ENCODE measurements around the gene IGBP1. TPM values are rescaled to one million over a fixed set of nuclear protein-coding genes. Genes with fewer than 3 reads are reported as not detected.

The IGBP1 gene
- 10 to 100 TPM; 37.5 to 53.3 (median 46.8) TPM for total RNA-seq

- Histone ChIP-seq H3K27me3 (peaks cover 0 to 6% of the 10 kb centered on the region in 2 donors), H3K4me3 (peak within 1 kb of the TSS; percentile 60 to 76 (median 66)), H3K36me3 (no peaks in the 10 kb centered on the region), H3K27ac (peak within 1 kb of the TSS; percentile 67 to 88 (median 82)), H3K4me1 (peaks cover 0 to 23% (median 4%) of the 10 kb centered on the region in 4 donors), H3K9me3 (no peaks in the 10 kb centered on the region)
- 1 to 23% methylated on average over 50 to 59 of the region's 59 CpGs for WGBS, 2 donors
- peak; percentile 47 to 62 for DNase-seq (ENCODE audit: low spot score in 2 of 2)
- no peak for TF ChIP-seq POLR2A (IDR thresholded peaks at IDR 0.05)
- peak in 1 of 2 donors; percentile 54 for TF ChIP-seq EP300 (IDR thresholded peaks at IDR 0.05)
- TF ChIP-seq CTCF (IDR thresholded peaks at IDR 0.05): peak; percentile 54 to 64 (median 59)
Measured at GRCh38 chrX:70133303-70134115, at the start of gene IGBP1. IGBP1 (plus strand) TSS chrX:70133447; CDS start chrX:70133948, 501 bp downstream.

DNA sequence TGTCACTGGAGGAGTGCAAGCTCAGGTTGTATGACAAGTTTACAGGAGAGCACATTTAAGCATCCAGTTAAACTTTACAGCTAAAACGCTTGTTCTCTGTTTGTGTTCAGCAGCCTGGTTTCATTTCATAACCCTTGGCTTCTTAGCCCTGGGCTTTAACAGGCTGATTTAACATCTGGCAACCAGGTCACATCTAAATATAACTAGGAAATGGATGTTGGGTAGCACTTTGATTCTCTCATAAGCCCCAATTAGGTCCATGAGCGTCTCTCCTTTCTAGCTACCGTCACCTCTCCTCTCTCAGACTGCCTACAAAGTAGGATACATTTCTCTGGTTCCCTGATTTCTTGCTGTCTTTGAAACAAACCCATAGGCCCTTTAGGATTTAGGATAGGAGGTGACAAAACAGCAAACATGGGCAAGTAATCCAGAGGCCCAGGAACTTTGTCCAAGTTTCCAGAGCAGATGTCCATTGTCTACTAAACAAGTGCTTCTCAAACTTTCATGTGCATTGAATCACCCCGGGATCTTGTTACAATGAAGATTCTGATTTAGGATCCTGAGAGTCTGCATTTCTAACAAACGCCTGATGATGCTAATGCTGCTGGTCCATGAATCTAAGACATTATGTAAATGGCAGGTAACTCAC lies 48.5 kb upstream of the IGBP1 start:
- WGBS, 2 donors: 74 to 75% methylated on average over 5 of the region's 5 CpGs
- TF ChIP-seq EP300 (IDR thresholded peaks at IDR 0.05) (no peak), POLR2A (IDR thresholded peaks at IDR 0.05) (no peak), CTCF (IDR thresholded peaks at IDR 0.05) (no peak)

GRCh38 chrX:70087857-70088630 lies 45.2 kb upstream of the IGBP1 start:
- Histone ChIP-seq H3K9me3 (no peaks in the 10 kb centered on the region), H3K4me1 (peaks cover 0 to 8% (median 0%) of the 10 kb centered on the region in 4 donors), H3K27ac (no peak overlapping the region), H3K27me3 (peaks cover 0 to 3% of the 10 kb centered on the region in 2 donors), H3K4me3 (no peak overlapping the region), H3K36me3 (no peaks in the 10 kb centered on the region)
- 45 to 47% methylated on average over 8 to 11 of the region's 11 CpGs for WGBS, 2 donors
- no peak for TF ChIP-seq POLR2A (IDR thresholded peaks at IDR 0.05)
- no peak for TF ChIP-seq CTCF (IDR thresholded peaks at IDR 0.05)
- TF ChIP-seq EP300 (IDR thresholded peaks at IDR 0.05): no peak
- peak in 1 of 2 donors; percentile 4 for DNase-seq (ENCODE audit: low spot score in 2 of 2)

More for the DNA sequence above, 48.5 kb upstream of the IGBP1 start:
- no peak overlapping the region for H3K27ac ChIP-seq
- peaks cover 0 to 8% (median 0%) of the 10 kb centered on the region in 4 donors for H3K4me1 ChIP-seq
- DNase-seq (ENCODE audit: low spot score in 2 of 2): no peak
- H3K4me3 ChIP-seq: no peak overlapping the region
- H3K27me3 ChIP-seq: peaks cover 0 to 15% of the 10 kb centered on the region in 2 donors
- no peaks in the 10 kb centered on the region for H3K36me3 ChIP-seq
- H3K9me3 ChIP-seq: no peaks in the 10 kb centered on the region

GRCh38 chrX:70088751-70089150 lies 44.5 kb upstream of the IGBP1 start:
- TF ChIP-seq EP300 (IDR thresholded peaks at IDR 0.05): no peak
- no peak for TF ChIP-seq POLR2A (IDR thresholded peaks at IDR 0.05)
- TF ChIP-seq CTCF (IDR thresholded peaks at IDR 0.05): no peak
- no peak overlapping the region for H3K27ac ChIP-seq
- peaks cover 0 to 8% of the 10 kb centered on the region in 2 donors for H3K27me3 ChIP-seq
- H3K9me3 ChIP-seq: no peaks in the 10 kb centered on the region
- H3K36me3 ChIP-seq: no peaks in the 10 kb centered on the region
- H3K4me1 ChIP-seq: peaks cover 0 to 8% (median 0%) of the 10 kb centered on the region in 4 donors
- no peak overlapping the region for H3K4me3 ChIP-seq
- DNase-seq (ENCODE audit: low spot score in 2 of 2): no peak
